Measurements from ENCODE around the gene IGSF8. TPM values are rescaled to one million over a fixed set of nuclear protein-coding genes. Genes with fewer than 3 reads are reported as not detected.
"Not testable (repeated sequence)": the region's sequence is repeated elsewhere in the genome, so short reads cannot be mapped to it uniquely, and the experiment has no call there.

The IGSF8 gene
- total RNA-seq, 2 donors from 2014 or later, result 57.6 to 64.0 TPM

- intact Hi-C loops (cut with DNase I, micrococcal nuclease); DNase-seq; ATAC-seq: not testable (repeated sequence)
Measured at GRCh38 chr1:160111462-160111861, 13.0 kb upstream of the IGSF8 start.

GRCh38 chr1:160109686-160110085 lies 11.3 kb upstream of the IGSF8 start:
- intact Hi-C loops (cut with DNase I, micrococcal nuclease), result loop anchor here in 1 of 2 donors (10.0 kb wide), 2 partner anchors 105 to 145 kb away; no protein-coding TSS in a partner anchor

GRCh38 chr1:160108888-160109662 lies 10.7 kb upstream of the IGSF8 start:
- intact Hi-C loops (cut with DNase I, micrococcal nuclease), result loop anchor here in 1 of 2 donors (10.0 kb wide), 2 partner anchors 106 to 146 kb away; no protein-coding TSS in a partner anchor
- no peak for ATAC-seq
- peak in 1 of 2 donors; percentile 35 for DNase-seq

More at GRCh38 chr1:160109686-160110085, 11.3 kb upstream of the IGSF8 start:
- ATAC-seq, result no peak
- no peak for DNase-seq

GRCh38 chr1:160107512-160107911 lies 9.1 kb upstream of the IGSF8 start:
- intact Hi-C loops (cut with DNase I, micrococcal nuclease), result loop anchor here in 1 of 2 donors (10.0 kb wide), 2 partner anchors 107 to 147 kb away; no protein-coding TSS in a partner anchor
- DNase-seq (no peak), ATAC-seq (no peak)

- no peak for ATAC-seq
- intact Hi-C loops (cut with DNase I, micrococcal nuclease), result loop anchor here in 1 of 2 donors (10.0 kb wide), 2 partner anchors 110 to 150 kb away; no protein-coding TSS in a partner anchor
- DNase-seq, result no peak
Measured at GRCh38 chr1:160105155-160105554, 6.7 kb upstream of the IGSF8 start.

GRCh38 chr1:160104486-160104885 lies 6.1 kb upstream of the IGSF8 start:
- no peak for ATAC-seq
- intact Hi-C loops (cut with DNase I, micrococcal nuclease), result loop anchor here in 1 of 2 donors (10.0 kb wide), 2 partner anchors 110 to 150 kb away; no protein-coding TSS in a partner anchor

GRCh38 chr1:160103658-160104408 lies 5.4 kb upstream of the IGSF8 start:
- DNase-seq (no peak), ATAC-seq (no peak)
- intact Hi-C loops (cut with DNase I, micrococcal nuclease), result loop anchor here in 1 of 2 donors (10.0 kb wide), 2 partner anchors 111 to 151 kb away; no protein-coding TSS in a partner anchor

More at GRCh38 chr1:160104486-160104885, 6.1 kb upstream of the IGSF8 start:
- DNase-seq, result no peak

GRCh38 chr1:160101717-160102522 lies 3.5 kb upstream of the IGSF8 start:
- DNase-seq (no peak), ATAC-seq (no peak)
- intact Hi-C loops (cut with DNase I, micrococcal nuclease), result loop anchor here in 1 of 2 donors (10.0 kb wide), 2 partner anchors 113 to 153 kb away; no protein-coding TSS in a partner anchor

- DNase-seq, result peak; percentile 77 to 80
- ATAC-seq, result peak; percentile 5
- intact Hi-C loops (cut with DNase I, micrococcal nuclease), result loop anchor here in 1 of 2 donors (10.0 kb wide), 2 partner anchors 114 to 154 kb away; no protein-coding TSS in a partner anchor
Measured at GRCh38 chr1:160101037-160101716, 2.8 kb upstream of the IGSF8 start.

GRCh38 chr1:160099716-160100375 lies 1.4 kb upstream of the IGSF8 start:
- DNase-seq (no peak), ATAC-seq (no peak)
- intact Hi-C loops (cut with DNase I, micrococcal nuclease), result loop anchor here in 1 of 2 donors (10.0 kb wide), 2 partner anchors 115 to 155 kb away; no protein-coding TSS in a partner anchor

GRCh38 chr1:160098852-160099561 lies 588 bp upstream of the IGSF8 start:
- intact Hi-C loops (cut with DNase I, micrococcal nuclease), result no loop called here
- ATAC-seq (peak; percentile 74), DNase-seq (peak; percentile 98)

GRCh38 chr1:160097151-160097910 lies 1.1 kb downstream of the IGSF8 start:
- ATAC-seq, result no peak
- intact Hi-C loops (cut with DNase I, micrococcal nuclease), result no loop called here
- peak in 1 of 2 donors; percentile 37 for DNase-seq

- intact Hi-C loops (cut with DNase I, micrococcal nuclease), result no loop called here
- DNase-seq (no peak), ATAC-seq (no peak)
Measured at GRCh38 chr1:160096274-160097116, 1.9 kb downstream of the IGSF8 start.

GRCh38 chr1:160095382-160096105 lies 2.9 kb downstream of the IGSF8 start:
- DNase-seq, result no peak
- no peak for ATAC-seq
- intact Hi-C loops (cut with DNase I, micrococcal nuclease), result no loop called here

Data from left colon (tissue), 2 donors.